Activated naive CD4-positive, alpha-beta T cell treated with Interleukin-2 at 50 U/mL for 16 hours (primary cell): ENCODE measurements around the gene GIPC2.
"Not testable (repeated sequence)": the region's sequence is repeated elsewhere in the genome, so short reads cannot be mapped to it uniquely, and the experiment has no call there.

ENCODE experiments used
- DNase-seq: peaks from one replicate; pipeline ENCODE4 v3.0.0-alpha.2; 2020

Gene GIPC2

GRCh38 chr1:78101051-78101450 lies 55.3 kb downstream of the GIPC2 start:
- DNase-seq: no peak

- no peak for DNase-seq
These were observed 55.7 kb downstream of the GIPC2 start for GRCh38 chr1:78101514-78101913.

GRCh38 chr1:78102082-78102481 lies 56.3 kb downstream of the GIPC2 start:
- DNase-seq: no peak

- no peak for DNase-seq
These were observed 57.1 kb downstream of the GIPC2 start for GRCh38 chr1:78102916-78103315.

- DNase-seq: no peak
These were observed 58.6 kb downstream of the GIPC2 start for GRCh38 chr1:78104322-78104721.

- not testable (repeated sequence) for DNase-seq
These were observed 63.9 kb downstream of the GIPC2 start for GRCh38 chr1:78109659-78110058.

- no peak for DNase-seq
These were observed 67.6 kb downstream of the GIPC2 start for GRCh38 chr1:78113156-78113916.

- peak; percentile 52 for DNase-seq
These were observed 68.5 kb downstream of the GIPC2 start for GRCh38 chr1:78114034-78114956.

- not testable (repeated sequence) for DNase-seq
These were observed 74.7 kb downstream of the GIPC2 start for GRCh38 chr1:78120485-78120884.

- DNase-seq: no peak
These were observed 75.9 kb downstream of the GIPC2 start for GRCh38 chr1:78121710-78122109.

GRCh38 chr1:78122389-78122788 lies 76.6 kb downstream of the GIPC2 start:
- no peak for DNase-seq

- no peak for DNase-seq
These were observed 80.7 kb downstream of the GIPC2 start for GRCh38 chr1:78126506-78126905.

GRCh38 chr1:78132174-78132947 lies 86.6 kb downstream of the GIPC2 start:
- DNase-seq: no peak

GRCh38 chr1:78132948-78133322 lies 87.2 kb downstream of the GIPC2 start:
- DNase-seq: no peak

- DNase-seq: no peak
These were observed 90.9 kb downstream of the GIPC2 start for GRCh38 chr1:78136680-78137079.

GRCh38 chr1:78141531-78142231 lies 95.9 kb downstream of the GIPC2 start:
- no peak for DNase-seq

- no peak for DNase-seq
These were observed 97.0 kb downstream of the GIPC2 start for GRCh38 chr1:78142736-78143135.

GRCh38 chr1:78143152-78143551 lies 97.4 kb downstream of the GIPC2 start:
- no peak for DNase-seq

GRCh38 chr1:78143673-78144072 lies 97.9 kb downstream of the GIPC2 start:
- DNase-seq: no peak

GRCh38 chr1:78145105-78145580 lies 99.4 kb downstream of the GIPC2 start:
- DNase-seq: peak; percentile 15

GRCh38 chr1:78146205-78146771 lies 100.5 kb downstream of the GIPC2 start:
- no peak for DNase-seq

GRCh38 chr1:78147031-78147430 lies 101.3 kb downstream of the GIPC2 start:
- no peak for DNase-seq
